GM23248 (cell line): ENCODE data around the gene EPHB6.

Source experiments
- EZH2 ChIP-seq: fragments of 200-600 bp; sonication (generic); IDR thresholded peaks from 2 replicates; pipeline ENCODE4 v1.6.1; 2018; ENCODE audit warnings: antibody characterized with exemption, mild to moderate bottlenecking; ENCODE audit not compliant: insufficient read depth, poor library complexity, severe bottlenecking
- EZH2phosphoT487 ChIP-seq: fragments of 200-600 bp; sonication (generic); IDR thresholded peaks from 2 replicates; pipeline ENCODE4 v1.6.1; 2018; ENCODE audit warnings: antibody characterized with exemption, moderate library complexity, mild to moderate bottlenecking, low read depth; ENCODE audit not compliant: insufficient read depth

- no peak for TF ChIP-seq EZH2
- TF ChIP-seq EZH2phosphoT487, result no peak
Observed at GRCh38 chr7:142896151-142896550, 41.3 kb downstream of the EPHB6 start.
